ENCODE results near the gene TPSAB1.

DNA sequence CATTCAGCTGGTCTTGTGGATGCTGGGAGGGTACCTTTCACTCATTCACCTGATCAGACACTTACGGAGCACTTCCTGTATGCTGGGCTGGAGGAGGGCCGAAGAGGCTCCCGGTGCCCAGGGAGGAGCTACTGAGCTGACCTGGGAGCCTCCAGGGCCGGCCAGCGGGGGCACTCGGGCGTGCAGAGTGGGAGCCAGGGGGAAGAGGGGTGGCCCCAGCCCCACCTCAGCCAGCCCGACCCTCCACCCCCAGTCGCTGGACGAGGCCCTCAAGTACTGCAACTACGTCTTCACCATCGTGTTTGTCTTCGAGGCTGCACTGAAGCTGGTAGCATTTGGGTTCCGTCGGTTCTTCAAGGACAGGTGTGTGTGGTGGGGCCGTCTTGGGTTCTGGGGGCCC is 25.8 kb upstream of the TPSAB1 start:
- TF ChIP-seq, protein P1, sequence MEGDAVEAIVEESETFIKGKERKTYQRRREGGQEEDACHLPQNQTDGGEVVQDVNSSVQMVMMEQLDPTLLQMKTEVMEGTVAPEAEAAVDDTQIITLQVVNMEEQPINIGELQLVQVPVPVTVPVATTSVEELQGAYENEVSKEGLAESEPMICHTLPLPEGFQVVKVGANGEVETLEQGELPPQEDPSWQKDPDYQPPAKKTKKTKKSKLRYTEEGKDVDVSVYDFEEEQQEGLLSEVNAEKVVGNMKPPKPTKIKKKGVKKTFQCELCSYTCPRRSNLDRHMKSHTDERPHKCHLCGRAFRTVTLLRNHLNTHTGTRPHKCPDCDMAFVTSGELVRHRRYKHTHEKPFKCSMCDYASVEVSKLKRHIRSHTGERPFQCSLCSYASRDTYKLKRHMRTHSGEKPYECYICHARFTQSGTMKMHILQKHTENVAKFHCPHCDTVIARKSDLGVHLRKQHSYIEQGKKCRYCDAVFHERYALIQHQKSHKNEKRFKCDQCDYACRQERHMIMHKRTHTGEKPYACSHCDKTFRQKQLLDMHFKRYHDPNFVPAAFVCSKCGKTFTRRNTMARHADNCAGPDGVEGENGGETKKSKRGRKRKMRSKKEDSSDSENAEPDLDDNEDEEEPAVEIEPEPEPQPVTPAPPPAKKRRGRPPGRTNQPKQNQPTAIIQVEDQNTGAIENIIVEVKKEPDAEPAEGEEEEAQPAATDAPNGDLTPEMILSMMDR (conservative IDR thresholded peaks at IDR 0.05; ENCODE audit: low read length), result no peak
- no peak for TF ChIP-seq EZH2phosphoT487 (IDR thresholded peaks at IDR 0.05; ENCODE audit: borderline replicate concordance, low read depth, low read length)

Data from OCI-LY7 (cell line).